CD8-positive, alpha-beta memory T cell (primary cell): ENCODE measurements around the gene RASIP1. TPM values are rescaled to one million over a fixed set of nuclear protein-coding genes. Genes with fewer than 3 reads are reported as not detected.

Experiments
- CTCF ChIA-PET: fragments of 350-600 bp; sonication (Branson Sonifier 250); formaldehyde crosslinking; loops from one replicate; lab custom pipeline; 2021; ENCODE audit warnings: antibody characterized with exemption; lab: Charles Lee
- POLR2A ChIA-PET: fragments of 350-600 bp; sonication (Branson Sonifier 250); formaldehyde crosslinking; loops from one replicate; lab custom pipeline; 2021; ENCODE audit warnings: antibody characterized with exemption; lab: Charles Lee
- DNase-seq, 5 donors: peaks; one replicate each; pipeline versions ENCODE4 v3.0.0 to v3.0.0-alpha.2; 2020 to 2022; ENCODE audit warnings: mixed read lengths in 1 of 5
- H3K27ac ChIP-seq: one replicate; pipeline ENCODE4 v1.7.0; 2013; ENCODE audit warnings: low read depth, mild to moderate bottlenecking, low read length, moderate library complexity
- H3K27me3 ChIP-seq: 2 replicates; pipeline ENCODE4 v1.7.0; 2013; ENCODE audit warnings: low read length, mild to moderate bottlenecking; ENCODE audit not compliant: insufficient read depth, poor library complexity, severe bottlenecking
- H3K36me3 ChIP-seq: 2 replicates; pipeline ENCODE4 v1.7.0; 2013; ENCODE audit warnings: mild to moderate bottlenecking, low read length, moderate library complexity; ENCODE audit not compliant: insufficient read depth
- H3K4me1 ChIP-seq: 2 replicates; pipeline ENCODE4 v1.7.0; 2013; ENCODE audit warnings: mild to moderate bottlenecking, low read length, moderate library complexity; ENCODE audit not compliant: insufficient read depth
- H3K4me3 ChIP-seq: 2 replicates; pipeline ENCODE4 v1.7.0; 2013; ENCODE audit warnings: mild to moderate bottlenecking, low read length
- H3K9me3 ChIP-seq: 2 replicates; pipeline ENCODE4 v1.7.0; 2013; ENCODE audit warnings: mild to moderate bottlenecking, low read length
- H3K27ac Mint-ChIP-seq, 8 donors: one replicate each; pipeline ENCODE4 v1.8.0; 2020 to 2021; ENCODE audit warnings: mixed read lengths in 8 of 8, mild to moderate bottlenecking in 6 of 8, inconsistent platforms in 3 of 8, moderate library complexity in 3 of 8
- H3K27me3 Mint-ChIP-seq, 2 donors: one replicate each; pipeline ENCODE4 v1.8.0; 2020 to 2021; ENCODE audit warnings: mixed read lengths in 2 of 2, mild to moderate bottlenecking in 1 of 2, moderate library complexity in 1 of 2
- H3K36me3 Mint-ChIP-seq, 3 donors: one replicate each; pipeline ENCODE4 v1.8.0; 2020 to 2021; ENCODE audit warnings: mixed read lengths in 3 of 3, inconsistent platforms in 1 of 3, mild to moderate bottlenecking in 1 of 3
- H3K4me1 Mint-ChIP-seq, 3 donors: one replicate each; pipeline ENCODE4 v1.8.0; 2020 to 2021; ENCODE audit warnings: mixed read lengths in 3 of 3, inconsistent platforms in 1 of 3, mild to moderate bottlenecking in 1 of 3
- H3K4me3 Mint-ChIP-seq, 7 donors: one replicate each; pipeline ENCODE4 v1.8.0; 2020 to 2021; ENCODE audit warnings: mixed read lengths in 7 of 7, mild to moderate bottlenecking in 6 of 7, moderate library complexity in 4 of 7, inconsistent platforms in 2 of 7
- H3K9me3 Mint-ChIP-seq, 5 donors: one replicate each; pipeline ENCODE4 v1.8.0; 2020 to 2022; ENCODE audit warnings: mixed read lengths in 5 of 5, mild to moderate bottlenecking in 3 of 5, moderate library complexity in 2 of 5, inconsistent platforms in 1 of 5
- polyA plus RNA-seq: library from polyadenylated mRNA; unstranded; fragments of 300-500 nt; fragmentation: Illumina TruSeq; gene quantifications from one replicate; pipeline ENCODE4 v1.2.3, GENCODE V29; 2021
- total RNA-seq, 2 experiments: library from RNA; stranded (reverse); gene quantifications; one replicate each; pipeline ENCODE4 v1.2.3, GENCODE V29; 2021

The RASIP1 gene
- total and polyA plus RNA-seq, 3 experiments from 2014 or later: 0.09 to 0.22 (median 0.20) TPM

DNA sequence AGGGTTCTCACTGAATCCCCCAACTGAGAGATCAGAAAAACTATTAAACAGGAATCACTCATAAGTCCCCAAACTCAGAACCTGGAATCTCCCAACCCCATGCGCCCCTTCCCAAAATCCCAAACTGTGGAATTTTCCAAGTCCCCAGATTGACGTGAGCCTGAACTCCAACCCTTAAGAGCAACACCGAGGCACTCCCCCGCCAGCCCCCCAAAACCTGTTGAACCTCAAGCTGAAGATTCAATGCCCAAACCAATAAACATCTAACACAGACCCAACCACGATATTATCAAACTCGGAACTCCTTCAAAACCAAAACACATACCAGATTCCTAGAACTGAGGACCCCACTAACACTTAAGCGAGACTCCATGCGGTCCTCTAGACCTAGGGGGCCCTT, 5.7 kb upstream of the RASIP1 start:
- Mint-ChIP-seq H3K27me3 (peaks cover 14 to 34% of the 10 kb centered on the region in 2 donors), H3K27ac (no peak overlapping the region), H3K36me3 (peaks cover 0 to 2% (median 0%) of the 10 kb centered on the region in 3 donors), H3K9me3 (no peaks in the 10 kb centered on the region), H3K4me1 (peaks cover 10 to 13% (median 11%) of the 10 kb centered on the region in 3 donors), H3K4me3 (peak overlapping the region in 1 of 7 donors; percentile 4)
- ChIA-PET CTCF (no interaction called here), POLR2A (no interaction called here)
- peaks cover 12% of the 10 kb centered on the region for H3K4me1 ChIP-seq
- H3K4me3 ChIP-seq: no peak overlapping the region
- H3K27me3 ChIP-seq: peaks cover 7% of the 10 kb centered on the region
- no peak for DNase-seq
- H3K36me3 ChIP-seq: no peaks in the 10 kb centered on the region
- no peak overlapping the region for H3K27ac ChIP-seq
- no peaks in the 10 kb centered on the region for H3K9me3 ChIP-seq

- Histone ChIP-seq H3K27me3 (peaks cover 7% of the 10 kb centered on the region), H3K4me3 (no peak overlapping the region), H3K36me3 (no peaks in the 10 kb centered on the region), H3K9me3 (no peaks in the 10 kb centered on the region), H3K4me1 (peaks cover 19% of the 10 kb centered on the region), H3K27ac (no peak overlapping the region)
- H3K4me1 Mint-ChIP-seq: peaks cover 9 to 15% (median 10%) of the 10 kb centered on the region in 3 donors
- peak in 4 of 5 donors; percentile 35 to 60 (median 40) for DNase-seq
- no peaks in the 10 kb centered on the region for H3K9me3 Mint-ChIP-seq
- peak overlapping the region in 1 of 8 donors; percentile 46 for H3K27ac Mint-ChIP-seq
- H3K27me3 Mint-ChIP-seq: peaks cover 14 to 31% of the 10 kb centered on the region in 2 donors
- ChIA-PET CTCF (no interaction called here), POLR2A (no interaction called here)
- peaks cover 0 to 2% (median 0%) of the 10 kb centered on the region in 3 donors for H3K36me3 Mint-ChIP-seq
- no peak overlapping the region for H3K4me3 Mint-ChIP-seq
Measured at GRCh38 chr19:48745208-48745995, 5.0 kb upstream of the RASIP1 start.

GRCh38 chr19:48742096-48742495, 1.7 kb upstream of the RASIP1 start:
- DNase-seq: no peak
- Histone ChIP-seq H3K4me1 (peaks cover 37% of the 10 kb centered on the region), H3K4me3 (no peak overlapping the region), H3K27ac (peak overlapping the region; percentile 56), H3K27me3 (peaks cover 7% of the 10 kb centered on the region), H3K36me3 (no peaks in the 10 kb centered on the region), H3K9me3 (no peaks in the 10 kb centered on the region)
- ChIA-PET POLR2A (no interaction called here), CTCF (no interaction called here)
- peak overlapping the region in 2 of 7 donors; percentile 18 to 19 for H3K4me3 Mint-ChIP-seq
- peak overlapping the region in 1 of 8 donors; percentile 84 for H3K27ac Mint-ChIP-seq
- peaks cover 0 to 2% (median 0%) of the 10 kb centered on the region in 3 donors for H3K36me3 Mint-ChIP-seq
- H3K4me1 Mint-ChIP-seq: peaks cover 13 to 25% (median 14%) of the 10 kb centered on the region in 3 donors
- H3K27me3 Mint-ChIP-seq: peaks cover 10 to 22% of the 10 kb centered on the region in 2 donors
- H3K9me3 Mint-ChIP-seq: no peaks in the 10 kb centered on the region

- Histone ChIP-seq H3K4me1 (peaks cover 31% of the 10 kb centered on the region), H3K4me3 (no peak overlapping the region), H3K27me3 (peaks cover 7% of the 10 kb centered on the region), H3K27ac (peak overlapping the region; percentile 56), H3K9me3 (no peaks in the 10 kb centered on the region), H3K36me3 (no peaks in the 10 kb centered on the region)
- peaks cover 8 to 20% of the 10 kb centered on the region in 2 donors for H3K27me3 Mint-ChIP-seq
- DNase-seq: no peak
- H3K27ac Mint-ChIP-seq: no peak overlapping the region
- peak overlapping the region in 3 of 7 donors; percentile 19 to 78 (median 26) for H3K4me3 Mint-ChIP-seq
- H3K4me1 Mint-ChIP-seq: peaks cover 13 to 24% (median 13%) of the 10 kb centered on the region in 3 donors
- peaks cover 0 to 2% (median 0%) of the 10 kb centered on the region in 3 donors for H3K36me3 Mint-ChIP-seq
- ChIA-PET POLR2A (no interaction called here), CTCF (no interaction called here)
- H3K9me3 Mint-ChIP-seq: no peaks in the 10 kb centered on the region
Measured at GRCh38 chr19:48741129-48741999, 954 bp upstream of the RASIP1 start.

- H3K27me3 Mint-ChIP-seq: peaks cover 3 to 5% of the 10 kb centered on the region in 2 donors
- Histone ChIP-seq H3K36me3 (no peaks in the 10 kb centered on the region), H3K4me1 (peaks cover 31% of the 10 kb centered on the region), H3K9me3 (no peaks in the 10 kb centered on the region), H3K27ac (peak overlapping the region; percentile 9), H3K4me3 (peak overlapping the region; percentile 37), H3K27me3 (no peaks in the 10 kb centered on the region)
- H3K36me3 Mint-ChIP-seq: no peaks in the 10 kb centered on the region
- POLR2A ChIA-PET: interaction anchor here (0.6 to 1.6 kb wide), 5 partner anchors 19 to 714 kb away, joined by 3 to 6 read pairs (median 5); partner anchors contain the start of gene CA11
- H3K4me1 Mint-ChIP-seq: peaks cover 7 to 21% (median 13%) of the 10 kb centered on the region in 3 donors
- no peak overlapping the region for H3K27ac Mint-ChIP-seq
- no peaks in the 10 kb centered on the region for H3K9me3 Mint-ChIP-seq
- no peak for DNase-seq
- CTCF ChIA-PET: interaction anchor here (0.9 to 2.2 kb wide), 9 partner anchors 8 to 121 kb away, joined by 3 to 9 read pairs (median 5); partner anchors contain the start of genes CA11, RPL18 and SPHK2
- peak overlapping the region in 5 of 7 donors; percentile 34 to 84 (median 48) for H3K4me3 Mint-ChIP-seq
Measured at GRCh38 chr19:48739404-48740163, 826 bp downstream of the RASIP1 start.

GRCh38 chr19:48738557-48739403, 1.6 kb downstream of the RASIP1 start:
- H3K4me1 Mint-ChIP-seq: peaks cover 7 to 21% (median 13%) of the 10 kb centered on the region in 3 donors
- H3K36me3 Mint-ChIP-seq: no peaks in the 10 kb centered on the region
- Histone ChIP-seq H3K36me3 (no peaks in the 10 kb centered on the region), H3K27me3 (no peaks in the 10 kb centered on the region), H3K4me1 (peaks cover 31% of the 10 kb centered on the region), H3K27ac (peak overlapping the region; percentile 57), H3K9me3 (no peaks in the 10 kb centered on the region), H3K4me3 (peak overlapping the region; percentile 37)
- CTCF ChIA-PET: interaction anchor here (0.7 to 2.2 kb wide), 11 partner anchors 9 to 120 kb away, joined by 3 to 9 read pairs (median 4); partner anchors contain the start of genes CA11, RPL18 and SPHK2
- peak overlapping the region in 6 of 7 donors; percentile 50 to 90 (median 66) for H3K4me3 Mint-ChIP-seq
- no peaks in the 10 kb centered on the region for H3K9me3 Mint-ChIP-seq
- peak overlapping the region in 4 of 8 donors; percentile 36 to 95 (median 40) for H3K27ac Mint-ChIP-seq
- peaks cover 0 to 2% of the 10 kb centered on the region in 2 donors for H3K27me3 Mint-ChIP-seq
- POLR2A ChIA-PET: interaction anchor here (0.7 to 1.6 kb wide), 6 partner anchors 14 to 93 kb away, joined by 3 to 6 read pairs (median 4); partner anchors contain the start of gene CA11
- DNase-seq: peak; percentile 80 to 91 (median 89)
